Activated B cell treated with CpG ODN at 0.5 μM for 24 hours (primary cell): ENCODE measurements around the gene HHATL. TPM values are rescaled to one million over a fixed set of nuclear protein-coding genes. Genes with fewer than 3 reads are reported as not detected.

Source experiments
- ATAC-seq: fragments of 200-7000 bp; cut with Tn5 transposase; one replicate; pipeline ENCODE4 v1.10.0; 2021; ENCODE audit warnings: low read depth, mild to moderate bottlenecking, moderate library complexity
- CTCF ChIA-PET: fragments of 350-600 bp; sonication (Branson Sonifier 250); formaldehyde crosslinking; loops from one replicate; lab custom pipeline; 2021; ENCODE audit warnings: antibody characterized with exemption; lab: Charles Lee
- POLR2A ChIA-PET: fragments of 350-600 bp; sonication (Branson Sonifier 250); formaldehyde crosslinking; loops from one replicate; lab custom pipeline; 2021; ENCODE audit warnings: antibody characterized with exemption; lab: Charles Lee
- DNase-seq: peaks from one replicate; pipeline ENCODE4 v3.0.0; 2022
- H3K27ac Mint-ChIP-seq: one replicate; pipeline ENCODE4 v1.8.0; 2020; ENCODE audit warnings: mixed read lengths
- H3K27me3 Mint-ChIP-seq: one replicate; pipeline ENCODE4 v1.8.0; 2021; ENCODE audit warnings: mixed read lengths
- H3K36me3 Mint-ChIP-seq: one replicate; pipeline ENCODE4 v1.8.0; 2021; ENCODE audit warnings: low read depth, mixed read lengths
- H3K4me1 Mint-ChIP-seq: one replicate; pipeline ENCODE4 v1.8.0; 2021; ENCODE audit warnings: mixed read lengths
- H3K4me3 Mint-ChIP-seq: one replicate; pipeline ENCODE4 v1.8.0; 2020; ENCODE audit warnings: mild to moderate bottlenecking, mixed read lengths
- H3K9me3 Mint-ChIP-seq: one replicate; pipeline ENCODE4 v1.8.0; 2020; ENCODE audit warnings: mixed read lengths
- intact Hi-C: fragments of 100-400 bp; cut with micrococcal nuclease; formaldehyde crosslinking; loops from one replicate; pipeline ENCODE4 v1.15.1; 2024
- total RNA-seq: library from RNA; stranded (reverse); gene quantifications from 2 replicates; pipeline ENCODE4 v1.2.3, GENCODE V29; 2022
- TF ChIP-seq, protein P1 (sequence below): fragments of 200-600 bp; IDR thresholded peaks from one replicate; pipeline ENCODE4 v1.8.0; 2022; ENCODE audit warnings: antibody characterized with exemption, mild to moderate bottlenecking

HHATL gene
- total RNA-seq, 1 donor from 2014 or later, result not detected

DNA sequence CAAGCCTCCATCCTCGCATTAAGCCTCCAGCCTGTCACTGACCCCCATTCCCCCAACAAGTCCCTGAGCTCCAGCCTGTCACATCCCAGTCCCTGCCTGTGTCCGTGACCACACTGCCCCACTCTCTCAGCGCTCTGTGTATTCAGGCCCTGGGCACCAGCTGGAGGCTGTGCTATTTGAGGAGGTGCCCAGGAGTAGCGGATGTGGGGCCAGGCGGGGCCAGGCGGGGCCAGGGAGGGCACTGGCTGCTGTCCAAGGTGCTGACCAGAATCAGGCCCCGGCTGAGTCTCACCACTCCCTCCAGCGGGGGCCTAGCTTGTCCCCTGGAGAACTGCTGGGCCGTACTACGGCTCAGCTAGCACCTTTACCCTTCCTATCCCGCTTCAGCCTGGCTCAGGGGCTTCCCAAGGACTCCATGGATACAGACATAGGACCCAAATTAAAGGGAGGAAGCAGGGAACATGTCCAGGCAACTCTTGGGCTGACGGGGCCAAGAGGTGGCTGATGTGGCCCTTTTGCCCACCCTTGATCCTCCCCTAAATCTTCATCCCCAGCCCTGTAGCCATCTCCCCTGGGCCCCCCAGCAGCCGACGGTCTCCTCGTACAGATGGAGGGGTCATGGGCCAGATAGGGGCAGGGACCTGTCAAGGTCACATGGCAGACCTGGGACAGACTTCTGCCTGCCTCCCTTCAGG is 1.1 kb downstream of the HHATL start:
- peak; percentile 50 for ATAC-seq
- Mint-ChIP-seq H3K36me3 (no peaks in the 10 kb centered on the region), H3K4me1 (no peaks in the 10 kb centered on the region), H3K4me3 (no peak overlapping the region), H3K27ac (no peak overlapping the region), H3K9me3 (no peaks in the 10 kb centered on the region), H3K27me3 (peaks cover 17% of the 10 kb centered on the region)
- ChIA-PET CTCF (no interaction called here), POLR2A (no interaction called here)
- no peak for DNase-seq
- TF ChIP-seq, protein P1, sequence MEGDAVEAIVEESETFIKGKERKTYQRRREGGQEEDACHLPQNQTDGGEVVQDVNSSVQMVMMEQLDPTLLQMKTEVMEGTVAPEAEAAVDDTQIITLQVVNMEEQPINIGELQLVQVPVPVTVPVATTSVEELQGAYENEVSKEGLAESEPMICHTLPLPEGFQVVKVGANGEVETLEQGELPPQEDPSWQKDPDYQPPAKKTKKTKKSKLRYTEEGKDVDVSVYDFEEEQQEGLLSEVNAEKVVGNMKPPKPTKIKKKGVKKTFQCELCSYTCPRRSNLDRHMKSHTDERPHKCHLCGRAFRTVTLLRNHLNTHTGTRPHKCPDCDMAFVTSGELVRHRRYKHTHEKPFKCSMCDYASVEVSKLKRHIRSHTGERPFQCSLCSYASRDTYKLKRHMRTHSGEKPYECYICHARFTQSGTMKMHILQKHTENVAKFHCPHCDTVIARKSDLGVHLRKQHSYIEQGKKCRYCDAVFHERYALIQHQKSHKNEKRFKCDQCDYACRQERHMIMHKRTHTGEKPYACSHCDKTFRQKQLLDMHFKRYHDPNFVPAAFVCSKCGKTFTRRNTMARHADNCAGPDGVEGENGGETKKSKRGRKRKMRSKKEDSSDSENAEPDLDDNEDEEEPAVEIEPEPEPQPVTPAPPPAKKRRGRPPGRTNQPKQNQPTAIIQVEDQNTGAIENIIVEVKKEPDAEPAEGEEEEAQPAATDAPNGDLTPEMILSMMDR, result no peak
- intact Hi-C loops, result no loop called here

DNA sequence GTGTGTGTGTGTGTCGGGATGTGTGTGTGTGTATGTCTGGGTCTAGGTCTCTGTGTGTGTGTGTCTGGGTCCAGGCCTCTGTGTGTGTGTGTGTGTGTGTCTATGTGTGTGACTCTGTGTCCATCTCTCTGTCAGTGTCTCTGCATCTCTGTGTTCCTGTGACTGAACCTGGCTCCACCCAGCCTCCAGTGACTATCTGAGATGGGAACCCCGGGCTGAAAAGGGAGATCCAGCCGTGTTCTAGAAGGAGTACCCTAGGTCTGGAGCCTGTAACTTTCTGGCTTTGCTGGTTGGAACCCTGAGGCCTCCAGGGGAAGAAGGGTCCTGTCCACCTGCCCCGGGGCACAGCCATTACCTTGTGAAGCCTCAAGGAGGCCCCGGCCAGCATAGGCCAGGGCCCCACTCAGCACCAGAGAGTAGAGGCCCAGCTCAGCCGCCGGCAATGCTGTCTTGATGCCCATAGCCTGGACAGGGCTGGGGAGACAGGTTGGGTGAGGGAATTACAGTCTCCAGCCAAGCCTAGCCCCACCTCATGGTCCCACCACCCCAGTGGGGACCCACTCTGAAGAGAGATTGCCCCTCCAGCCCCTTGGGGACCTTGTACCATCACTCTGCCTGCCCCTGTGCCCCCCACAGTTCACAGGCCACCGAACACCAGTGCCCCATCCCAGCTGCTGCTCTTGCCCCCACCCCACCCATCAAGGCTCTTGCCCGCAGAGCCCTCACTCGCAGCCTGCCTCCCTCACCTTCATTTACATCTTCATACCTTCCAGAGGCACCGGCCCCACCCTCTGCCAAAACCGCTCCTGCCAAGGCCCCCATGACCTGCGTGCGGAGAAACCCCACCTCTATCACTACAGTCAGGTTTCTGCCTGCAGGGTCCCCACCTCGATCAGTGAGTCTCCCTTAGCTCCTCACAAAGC is 2.0 kb downstream of the HHATL start:
- POLR2A ChIA-PET, result no interaction called here

DNA sequence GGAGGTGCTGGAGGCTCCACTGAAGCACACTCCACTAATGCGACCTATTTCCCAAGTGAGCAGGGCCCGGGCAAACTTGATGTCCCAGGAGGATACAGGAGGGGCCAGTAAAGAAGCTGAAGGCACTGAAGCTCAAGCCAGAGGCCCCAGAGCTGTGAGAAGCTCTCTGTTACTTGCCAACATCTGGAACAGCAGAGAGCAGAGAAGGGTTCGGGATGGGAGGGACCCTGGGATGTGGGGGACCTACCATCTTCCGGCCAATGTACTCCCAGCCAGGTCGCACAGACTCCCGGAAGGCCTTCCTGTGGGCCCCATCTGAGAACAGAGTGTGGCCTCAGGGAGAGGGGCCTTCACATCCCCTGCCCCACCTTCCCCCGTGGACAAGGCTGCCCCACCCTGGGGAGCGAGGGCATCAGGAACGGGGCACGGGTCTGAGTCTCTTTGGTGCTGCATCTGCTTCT is 3.1 kb downstream of the HHATL start:
- peaks cover 17% of the 10 kb centered on the region for H3K27me3 Mint-ChIP-seq
- ATAC-seq, result no peak
- intact Hi-C loops, result no loop called here
- TF ChIP-seq, protein P1, result no peak
- no peaks in the 10 kb centered on the region for H3K9me3 Mint-ChIP-seq
- no peaks in the 10 kb centered on the region for H3K36me3 Mint-ChIP-seq
- no peak for DNase-seq
- no peak overlapping the region for H3K4me3 Mint-ChIP-seq
- no peaks in the 10 kb centered on the region for H3K4me1 Mint-ChIP-seq
- ChIA-PET POLR2A (no interaction called here), CTCF (no interaction called here)
- H3K27ac Mint-ChIP-seq, result no peak overlapping the region

More for the DNA sequence above, 2.0 kb downstream of the HHATL start:
- Mint-ChIP-seq H3K4me1 (no peaks in the 10 kb centered on the region), H3K9me3 (no peaks in the 10 kb centered on the region), H3K4me3 (no peak overlapping the region), H3K27me3 (peaks cover 17% of the 10 kb centered on the region), H3K36me3 (no peaks in the 10 kb centered on the region), H3K27ac (no peak overlapping the region)
- ATAC-seq, result no peak
- TF ChIP-seq, protein P1, result no peak
- intact Hi-C loops, result no loop called here
- no peak for DNase-seq
- CTCF ChIA-PET, result no interaction called here

- DNase-seq, result no peak
- intact Hi-C loops, result no loop called here
- H3K9me3 Mint-ChIP-seq, result no peaks in the 10 kb centered on the region
- ATAC-seq, result no peak
- ChIA-PET CTCF (no interaction called here), POLR2A (no interaction called here)
- no peak overlapping the region for H3K4me3 Mint-ChIP-seq
- no peaks in the 10 kb centered on the region for H3K4me1 Mint-ChIP-seq
- H3K36me3 Mint-ChIP-seq, result no peaks in the 10 kb centered on the region
- H3K27me3 Mint-ChIP-seq, result peaks cover 17% of the 10 kb centered on the region
- TF ChIP-seq, protein P1, result no peak
- no peak overlapping the region for H3K27ac Mint-ChIP-seq
Observed at GRCh38 chr3:42698911-42699230, 3.7 kb downstream of the HHATL start.

GRCh38 chr3:42698216-42698910 is 4.2 kb downstream of the HHATL start:
- intact Hi-C loops, result no loop called here
- Mint-ChIP-seq H3K4me1 (no peaks in the 10 kb centered on the region), H3K27me3 (peaks cover 15% of the 10 kb centered on the region)

More at GRCh38 chr3:42698216-42698910, 4.2 kb downstream of the HHATL start:
- Mint-ChIP-seq H3K9me3 (no peaks in the 10 kb centered on the region), H3K4me3 (no peak overlapping the region), H3K36me3 (no peaks in the 10 kb centered on the region), H3K27ac (no peak overlapping the region)
- ATAC-seq (no peak), DNase-seq (no peak)
- ChIA-PET CTCF (no interaction called here), POLR2A (no interaction called here)
- TF ChIP-seq, protein P1, result no peak
